ENCODE measurements around the gene ETV6. TPM values are rescaled to one million over a fixed set of nuclear protein-coding genes. Genes with fewer than 3 reads are reported as not detected.
A peak's percentile ranks its signal among the peaks of the same experiment; 100 is the strongest.

The ETV6 gene
- total RNA-seq, 4 donors from 2014 or later, result 7.6 to 45.5 (median 8.2) TPM

- TF ChIP-seq, protein P1, sequence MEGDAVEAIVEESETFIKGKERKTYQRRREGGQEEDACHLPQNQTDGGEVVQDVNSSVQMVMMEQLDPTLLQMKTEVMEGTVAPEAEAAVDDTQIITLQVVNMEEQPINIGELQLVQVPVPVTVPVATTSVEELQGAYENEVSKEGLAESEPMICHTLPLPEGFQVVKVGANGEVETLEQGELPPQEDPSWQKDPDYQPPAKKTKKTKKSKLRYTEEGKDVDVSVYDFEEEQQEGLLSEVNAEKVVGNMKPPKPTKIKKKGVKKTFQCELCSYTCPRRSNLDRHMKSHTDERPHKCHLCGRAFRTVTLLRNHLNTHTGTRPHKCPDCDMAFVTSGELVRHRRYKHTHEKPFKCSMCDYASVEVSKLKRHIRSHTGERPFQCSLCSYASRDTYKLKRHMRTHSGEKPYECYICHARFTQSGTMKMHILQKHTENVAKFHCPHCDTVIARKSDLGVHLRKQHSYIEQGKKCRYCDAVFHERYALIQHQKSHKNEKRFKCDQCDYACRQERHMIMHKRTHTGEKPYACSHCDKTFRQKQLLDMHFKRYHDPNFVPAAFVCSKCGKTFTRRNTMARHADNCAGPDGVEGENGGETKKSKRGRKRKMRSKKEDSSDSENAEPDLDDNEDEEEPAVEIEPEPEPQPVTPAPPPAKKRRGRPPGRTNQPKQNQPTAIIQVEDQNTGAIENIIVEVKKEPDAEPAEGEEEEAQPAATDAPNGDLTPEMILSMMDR (IDR thresholded peaks at IDR 0.05), result no peak
- TF ChIP-seq POLR2A (IDR thresholded peaks at IDR 0.05), result no peak
- Histone ChIP-seq H3K36me3 (no peaks in the 10 kb centered on the region), H3K4me3 (peak overlapping the region in 1 of 2 donors; percentile 4), H3K4me1 (peaks cover 6 to 18% of the 10 kb centered on the region in 2 donors), H3K9me3 (no peaks in the 10 kb centered on the region), H3K27ac (peak overlapping the region; percentile 83 to 88), H3K27me3 (no peaks in the 10 kb centered on the region)
- intact Hi-C loops (cut with DNase I; ENCODE audit: low total_unique reads), result no loop called here
- DNase-seq, result peak in 1 of 2 donors; percentile 47
Measured at GRCh38 chr12:11765817-11766794, 116.6 kb downstream of the ETV6 start.

DNA sequence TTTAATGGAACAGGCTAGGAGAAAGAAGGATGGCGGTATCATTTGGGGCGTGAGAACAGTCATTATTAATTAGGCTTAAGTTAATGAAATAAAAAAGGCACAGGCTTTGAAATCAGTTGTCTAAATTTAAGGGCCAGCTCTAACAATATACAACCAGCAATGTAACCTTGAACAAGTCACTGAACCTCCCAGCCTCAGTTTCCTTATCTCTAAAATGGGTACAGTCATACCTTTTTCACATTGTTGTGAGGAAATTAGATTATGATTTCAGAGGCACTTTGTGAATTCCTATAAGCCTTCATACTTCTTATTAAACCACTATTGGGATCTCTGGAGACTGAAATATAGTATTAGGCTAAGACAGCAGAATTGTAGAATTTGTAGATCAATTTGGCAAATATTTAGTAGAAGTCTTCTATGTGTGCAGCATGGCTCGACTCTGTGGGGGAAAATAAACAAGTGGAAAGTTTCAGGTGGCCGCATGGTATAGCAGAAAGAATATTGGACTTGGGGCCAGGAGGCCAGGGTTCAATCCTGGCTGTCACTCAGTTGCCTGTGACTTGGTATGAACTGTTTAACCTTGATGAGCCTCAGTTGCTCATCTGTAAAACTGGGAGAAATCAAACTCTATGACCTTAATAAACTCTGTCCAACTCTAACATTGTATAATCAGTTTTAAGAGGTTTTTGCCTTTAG lies 117.7 kb downstream of the ETV6 start:
- H3K9me3 ChIP-seq, result no peaks in the 10 kb centered on the region
- peaks cover 6 to 18% of the 10 kb centered on the region in 2 donors for H3K4me1 ChIP-seq
- no peaks in the 10 kb centered on the region for H3K27me3 ChIP-seq
- no peaks in the 10 kb centered on the region for H3K36me3 ChIP-seq
- no peak for TF ChIP-seq POLR2A (IDR thresholded peaks at IDR 0.05)
- TF ChIP-seq, protein P1 (IDR thresholded peaks at IDR 0.05), result no peak
- no peak overlapping the region for H3K4me3 ChIP-seq
- peak overlapping the region; percentile 83 to 88 for H3K27ac ChIP-seq
- intact Hi-C loops (cut with DNase I; ENCODE audit: low total_unique reads), result no loop called here
- DNase-seq, result no peak

GRCh38 chr12:11767798-11768197 lies 118.3 kb downstream of the ETV6 start:
- intact Hi-C loops (cut with DNase I; ENCODE audit: low total_unique reads), result no loop called here
- no peak overlapping the region for H3K4me3 ChIP-seq
- no peaks in the 10 kb centered on the region for H3K27me3 ChIP-seq
- peak overlapping the region in 1 of 2 donors; percentile 88 for H3K27ac ChIP-seq
- no peak for DNase-seq
- H3K4me1 ChIP-seq, result peaks cover 6 to 18% of the 10 kb centered on the region in 2 donors
- no peak for TF ChIP-seq POLR2A (IDR thresholded peaks at IDR 0.05)
- TF ChIP-seq, protein P1 (IDR thresholded peaks at IDR 0.05), result no peak
- no peaks in the 10 kb centered on the region for H3K9me3 ChIP-seq
- no peaks in the 10 kb centered on the region for H3K36me3 ChIP-seq

GRCh38 chr12:11768233-11768965 lies 118.9 kb downstream of the ETV6 start:
- intact Hi-C loops (cut with DNase I; ENCODE audit: low total_unique reads), result no loop called here
- DNase-seq, result no peak
- no peak overlapping the region for H3K4me3 ChIP-seq
- peaks cover 6 to 18% of the 10 kb centered on the region in 2 donors for H3K4me1 ChIP-seq
- H3K36me3 ChIP-seq, result no peaks in the 10 kb centered on the region
- no peak overlapping the region for H3K27ac ChIP-seq
- H3K27me3 ChIP-seq, result no peaks in the 10 kb centered on the region
- TF ChIP-seq, protein P1 (IDR thresholded peaks at IDR 0.05), result no peak
- TF ChIP-seq POLR2A (IDR thresholded peaks at IDR 0.05), result no peak
- H3K9me3 ChIP-seq, result no peaks in the 10 kb centered on the region

All from uterus (tissue), 4 donors.